Stromal cell of bone marrow (primary cell): ENCODE data around the gene IRAK2.

ENCODE experiments used
- DNase-seq: peaks from one replicate; pipeline ENCODE4 v3.0.0-alpha.2; 2012; ENCODE audit warnings: low read depth

IRAK2 gene

GRCh38 chr3:10189557-10190354 is 25.0 kb downstream of the IRAK2 start:
- peak; percentile 76 for DNase-seq

- peak; percentile 85 for DNase-seq
Observed at GRCh38 chr3:10192953-10193691, 28.4 kb downstream of the IRAK2 start.

DNA sequence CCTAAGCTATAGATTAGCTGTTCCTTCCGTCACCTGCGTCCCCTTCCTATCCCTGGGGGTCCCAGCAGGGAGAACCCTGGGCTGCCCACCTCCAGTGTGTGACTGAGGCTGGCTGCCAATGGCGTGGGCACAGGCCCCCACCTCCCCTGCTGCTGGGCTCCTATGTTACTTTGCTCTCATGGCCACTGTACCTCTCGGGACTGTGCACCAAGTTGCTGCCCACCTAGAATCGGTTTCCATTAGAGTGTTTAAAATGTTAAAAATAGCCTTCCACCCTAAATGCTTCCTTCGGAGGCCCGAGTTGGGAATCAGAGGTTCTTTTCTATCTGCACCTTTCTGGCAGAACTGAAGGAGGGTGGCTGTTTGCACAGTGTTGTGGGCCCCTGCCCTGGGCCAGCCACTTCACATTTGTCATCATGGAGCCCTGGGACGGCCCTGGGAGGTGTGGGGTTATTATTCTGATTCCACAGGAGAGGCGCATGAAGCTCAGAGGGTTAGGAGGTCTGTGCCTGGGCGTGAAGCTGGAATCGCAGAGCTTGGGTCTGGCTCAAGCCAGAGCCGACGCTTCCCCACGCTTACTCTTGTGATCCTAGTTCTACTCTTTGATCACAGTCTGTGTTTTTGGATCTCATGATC is 29.1 kb downstream of the IRAK2 start:
- DNase-seq, result no peak

DNA sequence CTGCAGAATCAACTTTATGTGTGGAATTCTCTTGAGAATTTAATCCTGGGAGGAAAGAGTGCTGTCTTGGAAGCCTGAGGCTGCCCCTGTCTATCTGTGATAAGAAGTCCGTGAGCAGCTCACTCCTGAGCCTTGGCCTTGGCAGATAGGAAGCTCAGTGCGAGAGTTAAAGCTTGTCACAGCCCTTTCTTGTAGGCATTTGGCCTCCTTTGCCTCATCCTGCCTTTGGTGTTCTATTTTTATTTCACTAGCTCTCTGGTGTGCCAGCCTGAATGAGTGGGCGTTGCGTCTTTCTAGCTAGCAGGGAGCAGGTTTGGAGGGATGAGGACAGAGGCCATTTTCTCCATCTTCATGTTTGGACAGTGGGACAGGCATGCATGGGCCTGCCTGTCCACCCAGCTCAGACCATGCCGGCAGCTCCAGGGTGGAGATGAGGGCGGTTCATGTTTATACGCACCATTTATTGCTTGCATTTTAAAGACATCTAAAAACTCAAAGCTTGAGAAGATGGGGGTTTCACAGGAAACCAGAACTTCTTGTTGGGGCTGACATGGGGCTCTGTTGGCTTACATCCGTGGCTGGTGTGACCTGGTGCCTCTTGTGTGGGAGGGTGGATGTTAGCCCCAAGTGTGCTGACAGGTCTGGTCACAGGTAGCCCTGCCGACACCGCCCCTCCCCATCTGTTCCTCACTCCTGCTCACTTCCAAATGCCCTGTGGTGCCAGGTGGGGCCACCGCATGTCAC is 29.8 kb downstream of the IRAK2 start:
- no peak for DNase-seq

DNA sequence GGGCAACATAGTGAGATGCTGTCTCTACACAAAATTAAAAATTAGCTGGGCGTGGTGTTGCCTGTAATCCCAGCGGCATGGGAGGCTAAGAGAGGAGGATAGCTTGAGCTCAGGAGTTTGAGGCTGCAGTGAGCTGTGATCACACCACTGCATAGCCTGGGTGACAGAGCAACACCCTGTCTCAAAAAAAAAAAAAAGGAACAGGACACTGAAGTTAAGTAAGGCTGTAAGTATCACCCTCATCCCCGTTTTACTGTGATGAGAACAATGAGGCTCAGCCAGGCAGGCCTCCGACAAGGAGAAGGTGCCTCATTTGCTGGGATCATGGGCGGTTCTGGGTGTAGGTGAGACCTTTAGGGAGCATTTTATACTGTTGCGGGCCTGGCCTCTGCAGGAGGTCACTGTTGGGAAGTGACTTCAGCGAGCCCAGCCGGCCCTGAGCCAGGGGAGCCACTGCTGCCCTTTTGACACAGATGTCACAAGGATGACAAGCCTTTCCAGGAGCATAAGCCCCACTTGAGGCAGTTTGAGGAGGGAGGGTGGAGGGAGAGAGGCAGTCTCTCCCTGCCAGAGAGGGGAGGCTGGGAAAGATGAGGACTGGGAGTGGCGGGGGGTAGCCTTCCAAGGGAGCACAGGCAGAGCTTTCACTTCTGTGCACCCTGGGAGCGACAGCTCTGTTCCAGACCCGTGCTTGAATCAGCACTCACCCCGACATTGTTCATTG is 30.8 kb downstream of the IRAK2 start:
- no peak for DNase-seq

DNA sequence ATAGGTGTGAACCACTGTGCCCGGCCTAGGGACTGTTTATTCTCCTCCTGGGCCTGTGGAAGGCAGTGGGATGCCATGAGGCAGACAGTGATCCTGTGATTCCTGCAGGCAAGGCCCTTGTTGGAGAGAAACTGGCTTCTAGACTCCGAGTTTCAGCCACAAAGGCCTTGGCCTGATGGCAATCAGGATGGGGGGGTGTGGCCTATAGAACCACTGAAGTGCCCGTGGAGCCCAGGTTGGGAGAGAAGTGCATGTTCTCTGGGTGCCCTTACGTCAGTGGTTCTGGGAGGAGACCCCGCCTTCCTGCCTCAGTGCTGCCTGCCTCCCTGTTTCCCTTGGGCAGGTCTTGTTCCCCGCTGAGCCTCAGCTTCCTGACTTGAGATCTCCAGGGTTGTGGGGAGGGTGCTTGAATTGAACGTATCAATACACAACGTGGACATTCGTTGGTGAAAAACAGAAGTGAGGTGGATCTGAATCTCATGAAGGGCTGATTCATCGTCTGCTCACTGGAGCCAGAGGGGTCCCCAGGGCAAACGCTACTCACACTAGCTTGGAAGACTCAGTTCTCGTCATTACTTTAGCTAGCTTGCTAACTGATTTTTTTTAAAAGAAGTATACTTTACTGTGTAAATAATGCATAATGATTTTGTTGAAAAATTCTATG is 31.8 kb downstream of the IRAK2 start:
- DNase-seq, result peak; percentile 98

- DNase-seq, result no peak
Observed at GRCh38 chr3:10198226-10198625, 33.5 kb downstream of the IRAK2 start.

DNA sequence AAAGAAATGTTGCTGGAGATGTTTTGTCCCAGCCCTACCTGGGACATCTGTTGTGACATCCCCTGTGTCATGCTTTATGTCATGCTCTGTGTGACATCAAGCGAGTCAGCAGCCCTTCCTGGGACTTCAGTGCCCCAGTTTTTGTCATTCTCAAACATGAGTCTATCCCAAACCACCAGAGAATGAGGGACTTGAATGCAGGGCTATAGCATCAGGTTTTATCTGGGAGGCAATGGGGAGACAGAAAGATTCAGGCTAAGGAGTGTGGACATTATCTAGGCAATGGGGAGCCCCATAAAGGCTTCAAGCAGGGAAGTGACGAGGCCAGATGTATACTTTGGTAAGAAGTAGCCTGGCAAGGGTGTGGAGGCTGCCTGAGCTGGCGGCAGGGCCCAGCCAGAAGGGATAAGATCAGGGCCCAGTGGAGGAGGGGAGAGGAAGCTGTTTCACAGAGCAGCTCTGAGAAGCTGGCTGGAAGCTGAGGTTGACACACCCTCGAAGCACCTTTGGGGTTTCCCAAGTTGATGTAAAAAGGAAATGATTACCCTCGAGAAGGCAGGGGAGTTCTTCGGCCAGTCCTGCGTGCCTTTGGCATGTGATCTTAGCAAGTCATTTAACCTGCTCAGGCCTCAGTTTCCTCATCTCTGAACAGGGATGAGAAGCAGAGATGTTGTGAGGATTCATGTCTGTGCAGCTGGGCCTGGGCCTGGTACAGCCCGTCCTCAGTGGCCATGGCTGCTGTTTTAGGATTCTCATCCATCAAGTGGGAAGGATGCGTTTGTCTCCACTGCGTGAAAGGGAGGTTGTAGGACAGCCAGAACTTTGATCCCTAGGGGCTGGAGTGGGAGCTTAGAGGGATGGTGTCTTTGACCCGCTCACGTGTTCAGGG is 34.3 kb downstream of the IRAK2 start:
- no peak for DNase-seq

DNA sequence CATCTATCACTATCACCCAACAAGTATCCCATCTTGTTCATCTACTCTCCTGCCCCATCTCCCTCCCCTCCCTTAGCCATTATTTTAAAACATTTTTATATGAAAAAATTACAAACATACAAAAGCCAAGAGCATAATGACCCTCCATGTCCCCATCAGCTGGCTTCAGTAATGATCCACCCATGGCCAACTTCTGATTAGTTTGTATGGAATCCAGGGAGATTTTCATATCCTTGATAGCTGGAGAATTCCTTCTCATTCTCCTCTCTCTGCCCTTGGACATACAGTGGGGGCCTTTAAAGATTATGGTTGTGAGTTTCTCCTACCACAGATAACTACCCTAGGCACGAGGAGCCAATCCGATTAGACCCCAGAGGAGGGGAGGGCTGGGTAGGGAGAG is 40.2 kb downstream of the IRAK2 start:
- DNase-seq, result no peak

DNA sequence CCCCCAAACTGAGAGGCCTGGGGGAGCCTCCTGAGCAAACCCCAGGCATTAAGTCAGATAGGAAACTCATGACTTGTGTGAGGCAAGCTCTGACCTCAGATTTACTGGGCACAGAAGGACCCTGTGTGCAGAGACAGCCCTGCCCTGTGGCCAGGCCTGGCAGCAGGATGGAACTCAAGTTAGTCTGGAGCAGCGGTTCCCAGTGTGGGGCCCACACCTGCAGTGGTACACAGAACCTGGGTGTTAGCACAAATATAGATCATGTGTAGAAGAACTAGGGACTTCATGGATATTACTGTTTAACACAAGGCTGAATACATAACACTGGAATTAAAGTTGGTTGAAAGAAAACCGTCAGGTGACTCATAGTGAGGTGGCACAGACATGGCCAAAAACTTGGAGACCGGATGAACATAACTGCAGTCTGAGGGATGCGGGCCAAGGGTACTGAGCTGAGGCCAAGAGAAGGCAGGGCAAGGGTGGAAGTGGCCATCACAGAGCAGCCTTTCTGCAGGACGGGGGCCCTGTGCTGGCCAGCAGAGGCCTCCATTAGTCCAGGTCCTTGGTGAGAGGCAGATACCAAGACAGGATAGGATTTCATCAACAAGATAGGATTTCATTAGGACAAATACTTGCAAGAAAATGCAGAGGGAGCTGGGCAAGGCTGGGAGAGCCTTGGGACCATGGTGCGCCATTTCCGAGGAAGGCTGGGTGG is 40.9 kb downstream of the IRAK2 start:
- peak; percentile 95 for DNase-seq

DNA sequence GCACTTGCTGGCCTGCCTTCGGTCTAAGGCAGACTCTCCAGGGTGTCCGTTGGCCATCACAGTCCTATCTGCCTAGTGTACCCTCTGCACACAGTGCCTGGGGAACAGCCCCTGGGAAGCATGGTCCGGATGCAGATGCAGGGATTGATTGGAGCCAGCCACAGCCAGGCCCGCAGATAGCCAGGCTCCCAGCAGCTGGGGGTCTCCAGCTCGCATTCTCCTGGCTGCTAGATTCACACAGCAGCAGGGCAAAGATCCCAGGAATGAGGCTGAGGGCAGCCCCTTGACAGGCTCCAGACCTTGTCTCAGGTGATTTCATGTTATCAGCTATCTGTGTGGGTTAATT is 41.4 kb downstream of the IRAK2 start:
- DNase-seq, result no peak

DNA sequence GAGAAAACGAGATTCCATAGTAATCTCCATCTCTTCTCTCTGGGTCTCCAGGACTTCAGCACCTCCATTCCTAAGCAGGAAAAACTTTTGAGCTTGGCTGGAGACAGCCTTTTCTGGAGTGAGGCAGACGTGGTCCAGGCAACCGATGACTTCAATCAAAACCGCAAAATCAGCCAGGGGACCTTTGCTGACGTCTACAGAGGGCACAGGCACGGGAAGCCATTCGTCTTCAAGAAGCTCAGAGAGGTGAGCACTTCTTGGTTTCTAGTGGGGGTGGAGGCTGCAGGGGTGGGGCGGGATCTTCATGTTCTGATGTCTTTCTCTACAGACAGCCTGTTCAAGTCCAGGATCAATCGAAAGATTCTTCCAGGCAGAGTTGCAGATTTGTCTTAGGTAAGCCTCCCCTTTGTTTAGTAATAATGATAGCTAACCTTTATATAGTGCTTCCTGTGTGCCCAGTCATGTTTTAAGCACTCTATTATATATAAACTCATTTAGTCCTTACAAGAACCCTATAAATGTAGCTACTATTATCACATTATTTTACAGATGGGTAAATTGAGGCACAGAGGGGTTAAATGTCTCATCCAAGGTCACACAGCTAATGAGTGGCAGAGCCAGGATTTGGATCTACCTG is 48.6 kb downstream of the IRAK2 start:
- no peak for DNase-seq

GRCh38 chr3:10215578-10216368 is 51.1 kb downstream of the IRAK2 start:
- DNase-seq, result no peak

- DNase-seq, result no peak
Observed at GRCh38 chr3:10217359-10217758, 52.6 kb downstream of the IRAK2 start.

DNA sequence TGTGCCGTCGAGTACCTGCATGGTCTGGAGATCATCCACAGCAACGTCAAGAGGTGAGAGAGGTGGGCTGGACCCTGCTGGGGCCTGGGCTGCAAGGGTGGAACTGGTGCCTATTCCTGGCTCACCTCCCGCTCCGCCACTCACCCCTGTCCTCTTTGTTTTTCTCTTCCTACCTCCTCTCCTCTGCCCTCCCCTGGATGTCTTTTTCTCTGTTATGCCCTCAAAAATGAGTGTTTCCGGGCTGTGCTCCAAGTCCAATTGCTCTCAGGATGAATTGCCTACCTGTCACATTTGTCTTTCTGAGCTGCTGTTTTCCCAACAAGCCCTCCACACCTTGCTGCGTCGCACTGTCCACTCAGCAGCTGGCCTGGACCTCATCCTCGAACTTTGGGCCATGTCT is 55.0 kb downstream of the IRAK2 start:
- DNase-seq, result no peak

GRCh38 chr3:10223676-10224639 is 59.2 kb downstream of the IRAK2 start:
- no peak for DNase-seq
